Measurements from ENCODE around the gene NOS3. TPM values are rescaled to one million over a fixed set of nuclear protein-coding genes. Genes with fewer than 3 reads are reported as not detected.
A peak's percentile ranks its signal among the peaks of the same experiment; 100 is the strongest.

The NOS3 gene
- total and polyA plus RNA-seq, 2 of the 13 experiments (the other 11 are each of a cell fraction or from before 2014, with no cell fraction given): 3.7 to 7.5 TPM

GRCh38 chr7:151057506-151057988, 66.7 kb downstream of the NOS3 start, which contains the start of gene CDK5 (continued):
- TF ChIP-seq KDM5A (IDR thresholded peaks at IDR 0.05; ENCODE audit: borderline replicate concordance, low read length) (peak; percentile 67), ASH2L (IDR thresholded peaks at IDR 0.05; ENCODE audit: insufficient read length, low read depth, low read length) (peak; percentile 68), PHF8 (CRISPR knock-in tag; IDR thresholded peaks at IDR 0.05) (0 out of 2 replicates have a peak, but pooled peaks have one; percentile 11), ZNF883 (CRISPR knock-in tag; IDR thresholded peaks at IDR 0.05; ENCODE audit: not compliant biosample characterization) (no peak), RXRA (CRISPR knock-in tag; IDR thresholded peaks at IDR 0.05) (no peak), TOE1 (CRISPR knock-in tag; IDR thresholded peaks at IDR 0.05) (no peak), CAMTA2 (CRISPR knock-in tag; IDR thresholded peaks at IDR 0.05; ENCODE audit: borderline replicate concordance) (peak; percentile 25; the same call in 1 of the 2 replicates), HMGXB4 (CRISPR knock-in tag; IDR thresholded peaks at IDR 0.05; ENCODE audit: borderline replicate concordance in 1 of 2, low read depth in 1 of 2) (peak in 1 of 2 experiments; percentile 14; a peak in 1 of 4 replicates), MTERF4 (CRISPR knock-in tag; IDR thresholded peaks at IDR 0.05) (no peak; the same call in 1 of the 2 replicates), RBM39 (IDR thresholded peaks at IDR 0.05; ENCODE audit: low read depth, low read length, poor library complexity, severe bottlenecking) (no peak), ZNF281 (CRISPR knock-in tag; IDR thresholded peaks at IDR 0.05; ENCODE audit: borderline replicate concordance) (no peak), BCL6 (CRISPR knock-in tag; IDR thresholded peaks at IDR 0.05) (no peak), ZNF337 (CRISPR knock-in tag; IDR thresholded peaks at IDR 0.05; ENCODE audit: borderline replicate concordance, low read depth) (no peak), HIVEP1 (CRISPR knock-in tag; IDR thresholded peaks at IDR 0.05) (no peak), SMAD3 (CRISPR knock-in tag; IDR thresholded peaks at IDR 0.05) (no peak), ZBTB7B (CRISPR knock-in tag; IDR thresholded peaks at IDR 0.05) (peak; percentile 38; the same call in 1 of the 2 replicates), ZIK1 (CRISPR knock-in tag; IDR thresholded peaks at IDR 0.05; ENCODE audit: borderline replicate concordance, low read depth) (no peak), FOXC1 (CRISPR knock-in tag; IDR thresholded peaks at IDR 0.05; ENCODE audit: borderline replicate concordance) (peak; percentile 15; the same call in 1 of the 2 replicates), ZNF605 (CRISPR knock-in tag; IDR thresholded peaks at IDR 0.05) (peak; percentile 75), ZNF570 (CRISPR knock-in tag; IDR thresholded peaks at IDR 0.05; ENCODE audit: borderline replicate concordance) (no peak)
